Hepatocyte (in vitro differentiated cells): ENCODE results near the gene MPC2.

Experiments
- CTCF ChIP-seq: fragments of 200-600 bp; sonication (generic); IDR thresholded peaks from 2 replicates; pipeline ENCODE4 v1.5.1; 2016; ENCODE audit warnings: antibody characterized with exemption, mild to moderate bottlenecking; ENCODE audit not compliant: poor library complexity
- EZH2 ChIP-seq: fragments of 200-600 bp; sonication (generic); IDR thresholded peaks from 2 replicates; pipeline ENCODE4 v1.6.1; 2016; ENCODE audit warnings: antibody characterized with exemption, mild to moderate bottlenecking, borderline replicate concordance

GRCh38 chr1:167968569-167968968, 31.7 kb upstream of the MPC2 start:
- TF ChIP-seq EZH2 (no peak), CTCF (no peak)
